Stimulated activated CD4-positive, alpha-beta T cell treated with anti-CD3 and anti-CD28 coated beads, Interleukin-12 subunit alpha, Interleukin-12 subunit beta, amount 100 ng/mL, for 4 hours (primary cell): ENCODE data around the gene ABL2.
"Not testable (repeated sequence)": the region's sequence is repeated elsewhere in the genome, so short reads cannot be mapped to it uniquely, and the experiment has no call there.

Source experiments
- DNase-seq: peaks from one replicate; pipeline ENCODE4 v3.0.0-alpha.2; 2020

The ABL2 gene

DNA sequence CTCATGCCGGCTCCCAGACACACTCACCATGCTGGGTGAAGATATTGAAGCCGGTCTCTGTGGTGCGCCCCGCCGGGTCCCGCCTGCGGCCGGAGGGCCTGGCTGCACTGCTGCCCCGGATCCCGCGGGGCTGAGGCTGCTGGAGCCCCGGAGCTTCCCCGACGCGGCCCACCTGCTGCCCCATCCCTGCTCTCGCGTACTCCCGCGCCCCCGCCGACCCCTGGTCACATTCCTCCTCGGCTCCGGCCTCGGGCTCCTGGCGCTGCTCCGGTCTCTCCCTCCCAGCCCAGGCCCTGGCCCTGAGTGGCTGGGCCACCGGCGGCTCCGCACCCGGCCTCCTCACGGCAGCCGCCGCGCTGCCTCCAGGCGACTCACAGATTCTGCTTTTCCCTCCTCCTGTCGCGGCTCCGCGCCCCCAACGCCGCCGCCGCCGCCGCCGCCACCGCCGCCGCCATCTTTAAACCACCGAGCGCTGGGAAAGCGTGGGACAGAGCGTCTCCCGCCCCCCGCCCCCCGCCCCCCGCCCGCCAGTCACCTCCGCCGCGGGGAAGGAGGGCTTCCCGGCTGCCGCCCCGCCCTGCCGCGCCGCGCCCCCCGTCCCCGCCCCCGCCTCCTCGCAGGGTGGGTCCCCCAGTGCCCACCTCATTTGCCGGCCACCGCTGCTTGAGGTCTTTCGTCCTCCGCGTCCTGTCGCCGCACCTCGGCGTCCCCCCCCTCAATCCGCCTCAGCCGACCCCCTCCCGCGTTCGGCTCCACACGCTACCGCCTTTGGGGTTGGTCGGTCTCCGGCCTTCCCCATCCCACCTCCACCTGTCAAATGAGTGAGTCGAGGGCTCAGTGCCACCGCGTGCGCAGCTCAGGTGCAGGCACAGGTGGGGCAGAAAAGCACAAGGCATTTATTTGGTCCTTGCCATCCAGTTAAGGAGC lies at the start of gene ABL2:
Gene ABL2, minus strand, starts transcription at position 464 of the 927 bp plus-strand sequence. Its CDS starts 280 bp downstream, at position 184.
- DNase-seq = peak; percentile 58

DNA sequence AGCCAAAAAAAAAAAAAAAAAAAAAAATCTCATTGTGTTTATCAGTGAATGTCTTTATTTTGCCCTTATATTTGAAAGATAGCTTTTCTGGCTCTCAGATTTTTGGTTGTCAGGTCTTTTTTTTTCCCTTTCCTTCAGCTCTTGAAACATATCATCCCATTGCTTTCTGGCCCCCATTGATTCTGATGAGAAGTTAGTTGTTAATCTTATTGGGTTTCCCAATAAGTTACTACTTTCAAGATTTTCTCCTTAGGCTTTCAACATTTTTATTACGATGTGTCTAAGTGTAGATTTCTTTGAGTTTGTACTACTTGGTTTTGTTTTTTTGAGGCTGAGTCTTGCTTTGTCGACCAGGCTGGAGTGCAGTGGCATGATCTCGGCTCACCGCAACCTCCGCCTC lies 49.4 kb upstream of the ABL2 start:
- DNase-seq = no peak

DNA sequence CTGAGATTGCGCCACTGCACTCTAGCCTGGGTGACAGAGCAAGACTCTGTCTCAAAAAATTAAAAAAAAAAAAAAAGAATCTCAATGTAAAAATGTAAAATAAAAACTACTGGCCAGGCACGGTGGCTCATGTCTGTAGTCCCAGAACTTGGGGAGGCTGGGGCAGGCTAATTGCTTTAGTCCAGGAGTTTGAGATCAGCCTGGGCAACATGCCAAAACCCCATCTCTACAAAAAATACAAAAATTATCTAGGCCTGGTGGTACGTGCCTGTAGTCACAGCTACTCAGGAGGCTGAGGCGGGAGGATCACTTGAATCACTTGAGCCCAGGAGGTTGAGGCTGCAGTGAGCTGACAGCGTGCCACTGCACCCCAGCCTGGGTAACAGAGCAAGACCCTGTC lies 44.9 kb upstream of the ABL2 start:
- not testable (repeated sequence) for DNase-seq

DNA sequence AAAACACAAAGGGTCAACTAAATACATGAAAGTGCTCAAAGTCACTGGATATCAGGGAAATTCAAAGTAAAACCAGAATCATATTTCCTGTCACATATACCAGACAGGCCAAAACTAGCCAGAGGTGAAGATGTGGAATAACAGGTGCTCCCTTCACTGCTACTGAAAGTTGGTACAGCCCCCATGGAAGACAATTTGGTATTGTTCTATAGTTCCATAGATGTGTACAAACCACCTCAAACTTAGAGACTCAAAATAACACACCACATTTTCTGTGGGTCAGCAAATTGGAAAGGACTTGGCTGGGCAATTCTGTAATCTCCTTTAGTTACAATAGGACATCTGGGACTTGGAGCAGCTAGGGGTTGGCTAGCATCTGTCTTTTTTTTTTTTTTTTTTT lies 39.6 kb upstream of the ABL2 start:
- no peak for DNase-seq

DNA sequence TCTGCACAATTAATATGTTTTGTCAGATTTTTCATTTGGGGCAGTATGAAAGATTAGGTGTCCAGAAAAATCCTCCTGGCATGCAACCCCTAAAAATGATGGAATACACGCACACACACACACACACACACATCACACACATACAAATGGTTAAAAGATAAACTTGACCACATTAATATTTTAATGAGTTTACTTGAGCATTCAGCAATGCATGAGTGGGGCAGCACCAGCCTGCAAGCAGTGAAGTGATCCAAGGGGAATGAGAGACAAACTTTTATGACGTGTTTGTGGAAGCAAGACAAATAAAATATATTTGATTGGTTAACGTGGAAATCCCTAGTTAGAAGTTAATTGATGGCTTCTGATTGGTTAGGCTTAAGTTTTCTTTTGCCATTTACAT lies 35.0 kb upstream of the ABL2 start:
- DNase-seq = no peak

DNA sequence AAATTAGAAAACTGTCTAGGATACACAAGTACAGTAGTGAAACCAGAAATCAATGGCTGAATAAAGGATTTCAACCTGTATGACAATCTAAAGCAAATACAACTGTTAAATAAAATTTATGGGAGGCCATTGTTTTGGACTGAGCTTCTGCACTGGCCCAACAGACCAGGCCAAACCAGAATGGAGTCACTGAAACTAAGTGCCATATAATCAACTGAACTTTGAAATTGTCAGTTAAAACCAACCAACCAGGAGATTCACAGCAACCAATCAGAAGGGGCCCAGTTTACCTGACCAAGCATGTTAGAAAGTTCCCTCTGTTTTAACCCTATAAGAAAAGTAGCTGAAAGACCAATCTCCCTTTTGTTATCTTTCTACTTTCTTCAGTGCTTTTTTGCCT lies 33.6 kb upstream of the ABL2 start:
- no peak for DNase-seq

DNA sequence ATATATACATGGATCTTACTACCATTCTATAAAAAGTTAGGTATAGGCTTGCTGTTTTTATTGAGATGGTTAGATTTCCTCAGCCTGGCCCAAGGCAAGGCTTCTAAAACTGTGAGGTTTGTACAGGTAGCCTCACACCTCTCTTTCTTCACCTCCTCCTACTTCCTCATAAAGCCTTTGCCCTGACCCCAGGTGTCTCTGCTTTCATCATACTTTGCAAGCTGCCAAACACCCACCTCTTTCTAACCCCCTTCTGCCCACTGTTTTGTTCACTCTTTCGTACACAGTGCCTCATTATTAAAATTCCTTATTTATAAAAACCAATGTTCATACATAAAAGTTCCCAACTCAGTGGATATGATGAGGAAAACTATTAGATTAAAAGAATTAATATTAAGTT lies 32.7 kb upstream of the ABL2 start:
- no peak for DNase-seq

DNA sequence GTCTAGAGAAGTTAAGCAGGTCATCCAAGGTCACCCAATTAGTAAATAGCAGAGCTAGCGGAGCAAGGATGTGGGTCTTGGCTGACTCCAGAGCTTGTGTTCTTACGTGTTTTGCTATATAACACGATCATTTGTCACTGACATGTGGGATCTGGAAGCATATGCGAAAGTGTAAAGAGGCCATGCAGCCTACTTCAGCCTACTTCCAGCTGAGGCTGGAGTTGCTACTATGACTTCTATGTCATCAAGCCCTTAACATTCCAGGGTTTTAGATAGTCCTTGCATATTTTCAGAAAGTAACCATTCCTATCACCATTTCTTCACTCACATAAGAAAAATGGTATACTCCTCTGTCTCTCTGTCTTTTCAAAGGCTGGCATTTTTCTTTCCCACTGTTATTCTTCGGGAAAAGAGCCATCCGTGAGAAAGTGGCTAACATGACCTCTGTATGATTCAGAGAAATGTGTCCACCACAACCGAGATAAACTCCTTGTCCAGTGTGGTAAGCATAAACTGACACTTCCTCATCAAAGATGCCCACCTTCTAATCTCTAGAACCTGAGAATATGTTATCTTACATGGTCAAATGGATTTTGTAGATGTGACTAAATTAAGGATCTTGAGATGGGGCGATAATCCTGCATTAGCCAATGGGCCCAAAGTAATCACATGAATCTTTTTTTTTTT lies 24.0 kb upstream of the ABL2 start:
- no peak for DNase-seq

DNA sequence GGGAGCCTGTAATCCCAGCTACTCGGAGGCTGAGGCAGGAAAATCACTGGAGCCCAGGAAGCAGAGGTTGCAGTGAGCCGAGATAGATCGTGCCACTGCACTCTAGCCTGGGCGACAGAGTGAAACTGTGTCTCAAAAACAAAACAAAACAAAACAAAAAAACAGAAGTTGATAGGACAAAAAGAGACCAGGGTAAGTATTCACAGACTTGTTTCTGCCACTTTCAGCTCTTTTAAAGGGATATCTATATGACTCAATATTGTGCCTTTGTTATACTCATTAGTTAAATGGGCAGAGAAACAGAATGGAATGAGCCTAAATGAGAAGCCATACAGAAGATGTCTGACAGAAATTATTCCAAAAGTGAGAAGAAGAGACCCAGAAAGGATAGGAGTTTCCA lies 23.1 kb upstream of the ABL2 start:
- DNase-seq = no peak

DNA sequence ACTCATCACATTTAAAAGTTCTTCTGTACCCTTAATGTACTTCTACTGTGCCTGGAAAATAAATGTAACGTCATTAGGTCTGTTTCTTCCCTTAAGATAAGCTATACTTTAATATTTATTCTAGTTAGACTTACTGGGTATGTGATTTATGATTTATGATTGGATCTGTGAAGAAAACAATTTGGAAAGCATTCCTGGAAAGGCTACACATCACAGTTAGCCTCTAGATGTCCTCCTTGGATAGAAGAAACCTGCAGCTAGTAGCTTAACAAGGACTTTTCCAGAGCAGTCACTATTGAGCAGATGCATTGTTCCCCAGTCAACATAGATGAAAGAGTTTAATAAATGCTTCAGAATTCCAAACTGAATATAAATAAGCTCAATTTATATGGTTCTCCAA lies 22.2 kb upstream of the ABL2 start:
- no peak for DNase-seq

DNA sequence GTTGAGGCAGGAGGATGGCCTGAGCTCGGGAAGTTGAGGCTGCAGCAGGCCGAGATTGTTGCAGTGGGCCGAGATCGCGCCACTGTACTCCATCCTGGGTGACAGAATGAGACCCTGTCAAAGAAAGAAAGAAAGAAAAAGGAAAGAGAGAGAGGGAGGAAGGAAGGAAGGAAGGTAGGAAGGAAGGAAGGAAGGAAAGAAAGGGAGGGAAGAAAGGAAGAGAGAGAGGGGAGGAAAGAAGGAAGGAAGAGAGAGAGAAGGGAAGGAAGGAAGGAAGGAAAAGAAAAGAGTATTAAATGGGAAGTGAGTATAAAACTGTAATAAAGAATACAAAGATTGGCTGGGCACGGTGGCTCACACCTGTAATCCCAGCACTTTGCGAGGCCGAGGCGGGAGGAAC lies 18.4 kb upstream of the ABL2 start:
- DNase-seq = no peak

DNA sequence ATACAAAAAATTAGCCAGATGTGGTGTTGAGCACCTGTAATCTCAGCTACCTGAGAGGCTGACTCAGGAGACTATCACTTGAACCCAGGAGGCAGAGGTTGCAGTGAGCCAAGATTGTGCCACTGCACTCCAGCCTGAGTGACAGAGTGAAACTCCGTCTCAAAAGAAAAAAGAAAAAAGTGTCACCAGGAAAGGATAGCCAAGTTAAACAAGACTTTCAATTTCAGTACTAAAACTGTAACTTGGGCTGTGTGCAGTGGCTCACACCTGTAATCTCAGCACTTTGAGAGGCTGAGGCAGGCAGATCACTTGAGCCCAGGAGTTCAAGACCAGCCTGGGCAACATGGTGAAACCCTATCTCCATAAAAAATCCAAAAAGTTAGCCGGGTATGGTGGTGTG lies 15.9 kb upstream of the ABL2 start:
- DNase-seq = not testable (repeated sequence)

DNA sequence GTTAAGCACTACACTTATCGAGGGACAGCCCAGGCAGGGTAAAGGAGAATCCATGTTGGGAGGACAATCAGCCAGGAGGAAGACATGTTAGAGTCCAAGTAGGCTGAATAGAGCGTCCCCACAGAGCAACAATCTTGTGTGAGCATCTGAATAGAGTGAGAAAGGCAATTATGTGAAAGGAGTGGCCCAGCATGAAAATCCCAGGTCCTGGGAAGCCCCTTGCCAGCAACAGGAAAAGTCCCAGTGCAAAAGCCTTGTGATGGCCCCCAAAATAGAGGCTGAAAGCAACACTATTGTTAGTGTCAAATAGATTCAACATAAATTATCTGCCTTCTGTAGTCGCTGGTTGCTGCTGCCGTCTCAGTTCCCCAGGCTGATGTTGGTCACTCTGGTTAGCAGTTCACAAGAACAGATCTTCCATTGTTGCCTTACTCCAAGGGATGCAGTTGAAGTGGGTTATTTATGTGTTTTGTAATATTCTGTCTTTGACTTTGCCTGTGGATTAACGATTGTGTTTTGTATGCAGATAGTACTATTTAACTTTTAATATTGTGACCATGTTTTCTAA lies 12.1 kb upstream of the ABL2 start:
- DNase-seq = no peak

DNA sequence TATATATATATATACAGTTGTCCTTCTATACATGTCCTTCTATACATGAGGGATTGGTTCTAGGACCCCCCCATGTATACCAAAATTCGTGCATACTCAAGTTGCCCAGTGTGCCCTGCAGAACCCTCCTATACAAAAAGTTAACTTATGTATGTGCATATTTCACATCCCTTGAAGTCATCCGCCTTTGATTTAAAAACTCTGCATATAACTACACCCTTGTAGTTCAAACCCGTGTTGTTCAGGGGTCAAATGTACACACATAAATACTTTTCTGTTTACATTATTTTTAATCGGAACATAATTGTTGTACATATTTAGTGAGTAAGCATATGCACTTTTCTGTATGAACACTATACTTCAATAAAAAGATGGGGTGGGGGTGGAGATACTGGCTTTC lies 7.7 kb upstream of the ABL2 start:
- no peak for DNase-seq

DNA sequence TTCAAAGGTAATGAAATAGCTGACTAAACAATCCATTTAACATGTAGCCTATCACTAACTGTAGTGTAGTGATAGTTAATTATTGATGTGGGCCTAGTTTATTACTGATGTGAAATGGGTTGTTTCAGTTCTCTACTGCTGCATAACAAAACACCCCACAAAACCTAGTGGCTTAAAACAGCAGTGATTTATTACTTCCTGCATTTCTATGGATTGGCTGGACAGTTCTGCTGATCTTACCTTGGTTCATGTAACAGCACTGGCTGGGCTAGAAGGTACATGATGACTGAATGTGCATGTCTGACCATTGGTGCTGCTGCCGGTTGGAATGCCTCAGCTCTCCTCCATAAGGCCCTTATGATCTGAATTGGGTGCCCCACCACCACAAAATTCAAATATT lies 5.4 kb upstream of the ABL2 start:
- DNase-seq = no peak

DNA sequence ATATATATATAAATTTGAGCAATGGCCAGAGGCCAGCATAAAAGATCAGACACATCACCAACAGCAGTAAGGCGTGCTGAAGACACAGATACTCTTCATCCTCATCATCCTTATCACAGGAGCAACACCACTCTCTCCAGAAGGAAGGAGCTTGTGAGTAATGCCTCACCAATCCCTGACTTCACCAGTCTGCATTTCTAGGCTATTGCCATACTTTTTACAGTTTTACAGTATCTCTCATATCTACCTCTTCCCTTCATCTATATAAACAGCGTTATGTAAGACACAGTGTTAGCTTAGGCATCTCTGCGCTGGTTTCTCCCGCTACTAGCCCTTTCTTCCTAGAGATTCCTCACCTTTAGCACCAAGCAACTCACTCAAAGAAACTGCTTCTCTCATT lies 2.4 kb upstream of the ABL2 start:
- no peak for DNase-seq

DNA sequence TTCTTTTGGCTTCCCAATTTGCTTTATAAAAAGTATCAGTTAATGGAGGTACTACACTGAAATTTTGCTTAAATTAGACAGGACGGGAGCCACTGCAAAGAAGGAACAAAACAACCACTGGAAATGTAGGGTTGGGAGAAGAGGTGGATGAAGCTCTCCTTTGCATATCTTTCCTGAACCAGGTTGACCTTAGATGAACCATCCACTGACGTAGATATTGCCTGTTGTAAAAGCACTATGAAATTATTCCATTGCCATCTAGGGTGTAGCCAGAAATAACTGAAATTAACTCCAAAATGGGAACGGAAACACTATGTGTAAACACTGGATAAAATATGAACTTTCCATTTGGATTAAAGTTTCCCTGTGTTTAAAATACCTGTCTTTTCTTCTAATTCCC lies 1.2 kb upstream of the ABL2 start:
- DNase-seq = no peak

DNA sequence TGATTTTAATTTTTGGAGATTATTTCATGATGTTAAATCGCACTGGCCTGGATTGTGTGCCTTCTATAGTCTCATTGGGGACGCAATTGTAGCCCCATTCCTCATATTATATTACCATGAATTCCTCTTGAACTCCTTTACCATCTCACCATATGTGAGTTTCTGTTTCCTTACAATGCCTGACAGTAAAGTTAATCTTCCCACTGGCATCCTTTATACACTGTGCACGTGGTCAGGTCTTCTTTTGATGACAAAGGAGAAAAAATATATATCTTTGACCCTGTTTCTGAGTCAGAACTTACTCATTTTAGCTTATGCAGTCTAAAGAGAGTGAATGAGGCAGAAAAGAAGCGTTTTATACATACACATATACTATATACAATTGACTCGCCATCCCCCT lies 774 bp upstream of the ABL2 start:
- DNase-seq = no peak

DNA sequence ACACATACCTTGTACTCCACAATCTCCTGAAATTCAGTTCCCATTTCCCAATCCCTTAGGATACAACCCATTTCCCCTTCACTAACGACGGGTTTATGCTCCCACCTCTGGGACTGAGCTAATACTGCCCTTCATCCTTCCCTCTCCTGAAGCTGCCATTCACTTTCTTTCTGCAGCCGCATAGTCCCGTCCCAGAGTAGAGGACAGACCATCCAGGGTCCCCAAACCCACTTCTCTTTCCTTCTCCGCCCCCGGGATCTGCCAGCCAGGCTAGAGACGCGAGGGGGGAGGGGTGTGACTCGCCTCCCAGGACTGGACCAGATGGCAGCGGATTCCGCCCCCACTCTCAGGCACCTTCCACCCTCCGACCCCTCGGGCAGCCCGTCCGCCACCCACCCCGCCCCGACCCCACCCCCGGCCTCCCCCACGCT lies 679 bp downstream of the ABL2 start:
- peak; percentile 30 for DNase-seq

DNA sequence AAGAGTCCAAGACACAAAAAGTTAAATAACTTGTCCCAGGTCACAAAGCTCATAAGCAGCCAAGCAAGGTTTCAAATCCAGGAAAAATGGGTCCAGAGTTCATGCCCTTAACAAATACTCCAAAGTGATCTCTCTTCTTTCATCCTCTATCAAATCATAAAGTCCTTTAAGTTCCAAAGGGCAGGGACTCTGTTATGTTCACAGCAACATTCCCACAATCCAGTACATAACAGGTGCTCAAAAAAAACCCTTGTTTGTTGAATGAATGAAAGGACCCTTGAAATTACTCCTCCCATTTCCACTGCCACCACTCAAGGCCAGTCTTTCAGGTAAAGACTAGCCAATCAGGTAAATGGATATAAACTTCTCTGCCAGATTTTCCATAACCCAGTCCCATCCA lies 2.7 kb downstream of the ABL2 start:
- no peak for DNase-seq

DNA sequence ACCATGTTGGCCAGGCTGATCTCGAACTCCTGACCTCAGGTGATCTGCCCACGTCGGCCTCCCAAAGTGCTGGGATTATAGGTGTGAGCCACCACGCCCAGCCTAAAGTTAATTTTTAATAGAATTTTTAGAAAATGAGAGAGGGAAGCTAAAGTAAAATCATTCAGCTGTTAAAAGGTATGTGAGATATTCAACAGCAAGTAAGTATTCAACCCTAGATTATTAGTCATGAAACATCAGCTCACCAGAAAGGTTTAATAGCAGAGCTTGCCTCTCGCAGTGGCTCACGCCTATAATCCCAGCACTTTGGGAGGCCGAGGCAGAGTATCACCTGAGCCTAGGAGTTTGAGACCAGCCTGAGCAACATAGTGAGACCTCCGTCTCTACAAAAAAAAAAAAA lies 5.0 kb downstream of the ABL2 start:
- DNase-seq = not testable (repeated sequence)

DNA sequence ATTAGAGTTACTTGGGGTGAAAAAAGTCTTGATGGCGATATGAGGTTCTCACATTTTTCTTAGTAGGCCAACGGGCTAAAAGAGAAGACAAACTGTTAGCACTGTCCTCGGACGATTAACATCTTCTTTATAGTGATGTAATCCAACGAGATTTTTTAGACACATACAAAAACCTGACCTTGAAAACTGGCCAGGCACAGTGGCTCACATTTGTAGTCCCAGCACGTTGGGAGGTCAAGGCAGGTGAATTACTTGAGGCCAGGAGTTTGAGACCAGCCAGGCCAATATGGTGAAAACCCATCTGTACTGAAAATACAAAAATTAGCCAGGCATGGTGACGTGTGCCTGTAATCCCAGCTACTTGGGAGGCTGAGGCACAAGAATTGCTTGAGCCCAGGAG lies 8.4 kb downstream of the ABL2 start:
- DNase-seq = not testable (repeated sequence)

DNA sequence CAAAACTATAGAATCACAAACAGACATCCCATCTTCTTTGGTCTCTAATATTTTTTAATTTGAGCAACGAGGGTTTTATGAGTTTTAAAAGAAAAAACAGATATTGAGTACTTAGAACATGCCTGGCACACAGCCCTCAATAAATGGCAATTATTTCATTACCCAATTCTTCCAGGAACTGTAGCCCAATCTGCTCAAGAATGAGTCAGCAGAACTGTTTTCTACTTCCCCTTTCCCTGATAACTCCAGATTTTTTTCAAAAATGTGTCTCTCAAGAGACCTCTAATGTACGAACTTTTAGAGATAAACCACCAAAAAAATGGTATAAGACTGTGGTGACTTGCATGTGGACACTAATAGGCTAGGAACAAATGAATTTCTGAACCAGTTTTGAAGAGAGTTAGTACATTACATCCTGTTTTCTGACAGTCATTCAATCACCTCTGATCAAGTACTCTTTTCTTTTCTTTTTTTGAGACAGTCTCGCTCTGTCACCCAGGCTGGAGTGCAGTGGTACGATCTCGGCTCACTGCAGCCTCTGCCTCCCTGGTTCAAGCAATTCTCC lies 11.5 kb downstream of the ABL2 start:
- no peak for DNase-seq

DNA sequence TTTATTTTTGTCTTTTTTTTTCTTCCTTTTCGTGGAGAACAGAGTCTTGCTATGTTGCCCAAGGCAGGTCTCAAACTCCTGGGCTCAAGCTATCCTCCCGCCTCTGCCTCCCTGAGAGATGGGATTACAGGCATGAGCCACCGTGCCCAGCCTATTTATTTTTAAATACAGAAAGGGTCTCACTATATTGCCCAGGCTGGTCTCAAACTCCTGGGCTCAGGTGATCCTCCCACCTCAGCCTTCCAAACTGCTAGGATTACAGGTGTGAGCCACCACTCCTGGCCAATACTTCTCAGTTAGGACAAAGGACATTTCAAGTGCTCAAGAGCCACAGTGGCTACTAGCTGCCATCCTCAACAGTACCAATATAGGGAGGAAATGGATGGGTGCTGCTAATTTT lies 16.2 kb downstream of the ABL2 start:
- not testable (repeated sequence) for DNase-seq
